ENCODE results near the gene DYNC1H1.

DYNC1H1 gene

GRCh38 chr14:102026934-102027333, 62.6 kb downstream of the DYNC1H1 start:
- no peak overlapping the region for H3K9ac ChIP-seq (ENCODE audit: low read length in 5 of 5)
- no peak overlapping the region for H3K4me3 ChIP-seq (ENCODE audit: low read depth in 1 of 5, low read length in 5 of 5)
- H3K9me3 ChIP-seq (ENCODE audit: control insufficient read depth in 5 of 5, low read length in 5 of 5) = no peaks in the 10 kb centered on the region
- peaks cover 26 to 94% (median 83%) of the 10 kb centered on the region in 5 donors for H3K36me3 ChIP-seq (ENCODE audit: control insufficient read depth in 5 of 5, insufficient read depth in 5 of 5, low read length in 5 of 5)
- no peaks in the 10 kb centered on the region for H3K27me3 ChIP-seq (ENCODE audit: control insufficient read depth in 5 of 5, insufficient read depth in 4 of 5, low read length in 5 of 5)
- H3K4me1 ChIP-seq (ENCODE audit: control insufficient read depth in 5 of 5, insufficient read depth in 5 of 5, low read length in 5 of 5) = peaks cover 7 to 20% (median 17%) of the 10 kb centered on the region in 5 donors
- H3K27ac ChIP-seq (ENCODE audit: low read depth, low read length) = no peak overlapping the region

- H3K9ac ChIP-seq (ENCODE audit: low read length in 5 of 5) = no peak overlapping the region
- peak overlapping the region; percentile 73 for H3K27ac ChIP-seq (ENCODE audit: low read depth, low read length)
- H3K4me3 ChIP-seq (ENCODE audit: low read depth in 1 of 5, low read length in 5 of 5) = no peak overlapping the region
- H3K36me3 ChIP-seq (ENCODE audit: control insufficient read depth in 5 of 5, insufficient read depth in 5 of 5, low read length in 5 of 5) = peaks cover 26 to 97% (median 86%) of the 10 kb centered on the region in 5 donors
- H3K27me3 ChIP-seq (ENCODE audit: control insufficient read depth in 5 of 5, insufficient read depth in 4 of 5, low read length in 5 of 5) = no peaks in the 10 kb centered on the region
- no peaks in the 10 kb centered on the region for H3K9me3 ChIP-seq (ENCODE audit: control insufficient read depth in 5 of 5, low read length in 5 of 5)
- H3K4me1 ChIP-seq (ENCODE audit: control insufficient read depth in 5 of 5, insufficient read depth in 5 of 5, low read length in 5 of 5) = peaks cover 7 to 20% (median 17%) of the 10 kb centered on the region in 5 donors
Measured at GRCh38 chr14:102027951-102028350, 63.6 kb downstream of the DYNC1H1 start.

GRCh38 chr14:102028733-102029132, 64.4 kb downstream of the DYNC1H1 start:
- Histone ChIP-seq H3K27ac (ENCODE audit: low read depth, low read length) (peak overlapping the region; percentile 73), H3K9ac (ENCODE audit: low read length in 5 of 5) (peak overlapping the region in 1 of 5 donors; percentile 38), H3K9me3 (ENCODE audit: control insufficient read depth in 5 of 5, low read length in 5 of 5) (no peaks in the 10 kb centered on the region), H3K27me3 (ENCODE audit: control insufficient read depth in 5 of 5, insufficient read depth in 4 of 5, low read length in 5 of 5) (no peaks in the 10 kb centered on the region), H3K4me1 (ENCODE audit: control insufficient read depth in 5 of 5, insufficient read depth in 5 of 5, low read length in 5 of 5) (peaks cover 7 to 20% (median 17%) of the 10 kb centered on the region in 5 donors), H3K36me3 (ENCODE audit: control insufficient read depth in 5 of 5, insufficient read depth in 5 of 5, low read length in 5 of 5) (peaks cover 26 to 97% (median 87%) of the 10 kb centered on the region in 5 donors), H3K4me3 (ENCODE audit: low read depth in 1 of 5, low read length in 5 of 5) (no peak overlapping the region)

DNA sequence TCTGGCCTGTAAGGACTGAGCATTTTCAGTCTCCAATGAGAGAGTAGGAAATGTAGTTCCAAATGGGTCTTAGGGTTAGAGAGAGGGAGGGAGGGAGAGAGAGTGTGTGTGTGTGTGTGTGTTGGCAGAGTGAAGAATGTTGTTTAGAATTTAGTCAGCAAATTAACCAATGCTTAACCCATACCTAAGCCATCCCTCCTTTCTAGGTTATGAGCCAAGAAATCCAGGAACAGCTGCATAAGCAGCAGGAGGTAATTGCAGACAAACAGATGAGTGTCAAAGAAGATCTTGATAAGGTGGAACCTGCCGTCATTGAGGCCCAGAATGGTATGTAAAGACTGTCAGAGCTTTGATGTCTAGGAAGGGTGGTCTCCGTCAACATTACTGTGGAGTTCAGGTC, 65.6 kb downstream of the DYNC1H1 start:
- Histone ChIP-seq H3K9ac (ENCODE audit: low read length in 5 of 5) (no peak overlapping the region), H3K4me1 (ENCODE audit: control insufficient read depth in 5 of 5, insufficient read depth in 5 of 5, low read length in 5 of 5) (peaks cover 7 to 25% (median 17%) of the 10 kb centered on the region in 5 donors), H3K9me3 (ENCODE audit: control insufficient read depth in 5 of 5, low read length in 5 of 5) (no peaks in the 10 kb centered on the region), H3K4me3 (ENCODE audit: low read depth in 1 of 5, low read length in 5 of 5) (no peak overlapping the region), H3K36me3 (ENCODE audit: control insufficient read depth in 5 of 5, insufficient read depth in 5 of 5, low read length in 5 of 5) (peaks cover 22 to 96% (median 89%) of the 10 kb centered on the region in 5 donors), H3K27me3 (ENCODE audit: control insufficient read depth in 5 of 5, insufficient read depth in 4 of 5, low read length in 5 of 5) (no peaks in the 10 kb centered on the region), H3K27ac (ENCODE audit: low read depth, low read length) (no peak overlapping the region)

- Histone ChIP-seq H3K27ac (ENCODE audit: low read depth, low read length) (no peak overlapping the region), H3K27me3 (ENCODE audit: control insufficient read depth in 5 of 5, insufficient read depth in 4 of 5, low read length in 5 of 5) (no peaks in the 10 kb centered on the region), H3K36me3 (ENCODE audit: control insufficient read depth in 5 of 5, insufficient read depth in 5 of 5, low read length in 5 of 5) (peaks cover 23 to 98% (median 90%) of the 10 kb centered on the region in 5 donors), H3K4me1 (ENCODE audit: control insufficient read depth in 5 of 5, insufficient read depth in 5 of 5, low read length in 5 of 5) (peaks cover 7 to 25% (median 17%) of the 10 kb centered on the region in 5 donors), H3K9ac (ENCODE audit: low read length in 5 of 5) (no peak overlapping the region), H3K9me3 (ENCODE audit: control insufficient read depth in 5 of 5, low read length in 5 of 5) (no peaks in the 10 kb centered on the region), H3K4me3 (ENCODE audit: low read depth in 1 of 5, low read length in 5 of 5) (no peak overlapping the region)
Measured at GRCh38 chr14:102033241-102033640, 68.9 kb downstream of the DYNC1H1 start.

GRCh38 chr14:102034301-102034700, 69.9 kb downstream of the DYNC1H1 start:
- no peak overlapping the region for H3K4me3 ChIP-seq (ENCODE audit: low read depth in 1 of 5, low read length in 5 of 5)
- H3K36me3 ChIP-seq (ENCODE audit: control insufficient read depth in 5 of 5, insufficient read depth in 5 of 5, low read length in 5 of 5) = peaks cover 25 to 98% (median 90%) of the 10 kb centered on the region in 5 donors
- H3K9me3 ChIP-seq (ENCODE audit: control insufficient read depth in 5 of 5, low read length in 5 of 5) = no peaks in the 10 kb centered on the region
- H3K4me1 ChIP-seq (ENCODE audit: control insufficient read depth in 5 of 5, insufficient read depth in 5 of 5, low read length in 5 of 5) = peaks cover 0 to 14% (median 8%) of the 10 kb centered on the region in 5 donors
- H3K9ac ChIP-seq (ENCODE audit: low read length in 5 of 5) = no peak overlapping the region
- no peak overlapping the region for H3K27ac ChIP-seq (ENCODE audit: low read depth, low read length)
- H3K27me3 ChIP-seq (ENCODE audit: control insufficient read depth in 5 of 5, insufficient read depth in 4 of 5, low read length in 5 of 5) = no peaks in the 10 kb centered on the region

DNA sequence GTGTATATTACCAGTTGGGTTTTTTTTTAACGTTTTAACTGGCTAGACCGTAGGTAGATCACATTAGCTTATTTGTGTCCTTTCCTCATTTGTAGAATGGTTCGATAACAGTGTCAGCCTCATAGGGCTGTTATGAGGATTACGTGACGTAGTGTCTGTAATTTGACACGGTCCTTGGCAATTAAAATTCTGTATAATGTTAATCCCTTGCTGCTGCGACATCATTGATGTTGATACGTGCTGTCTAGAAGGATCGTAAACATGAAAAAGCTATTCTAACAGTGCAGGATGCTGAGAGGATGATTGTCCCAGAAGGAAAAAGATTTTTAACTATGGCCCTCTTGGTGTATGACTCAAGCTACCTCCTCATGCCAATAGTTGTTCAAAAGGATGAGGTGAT, 71.5 kb downstream of the DYNC1H1 start:
- Histone ChIP-seq H3K4me3 (ENCODE audit: low read depth in 1 of 5, low read length in 5 of 5) (no peak overlapping the region), H3K9me3 (ENCODE audit: control insufficient read depth in 5 of 5, low read length in 5 of 5) (no peaks in the 10 kb centered on the region), H3K27me3 (ENCODE audit: control insufficient read depth in 5 of 5, insufficient read depth in 4 of 5, low read length in 5 of 5) (no peaks in the 10 kb centered on the region), H3K4me1 (ENCODE audit: control insufficient read depth in 5 of 5, insufficient read depth in 5 of 5, low read length in 5 of 5) (peaks cover 0 to 5% (median 3%) of the 10 kb centered on the region in 5 donors), H3K36me3 (ENCODE audit: control insufficient read depth in 5 of 5, insufficient read depth in 5 of 5, low read length in 5 of 5) (peaks cover 15 to 98% (median 89%) of the 10 kb centered on the region in 5 donors), H3K9ac (ENCODE audit: low read length in 5 of 5) (no peak overlapping the region), H3K27ac (ENCODE audit: low read depth, low read length) (no peak overlapping the region)

GRCh38 chr14:102037686-102038085, 73.3 kb downstream of the DYNC1H1 start:
- H3K4me3 ChIP-seq (ENCODE audit: low read depth in 1 of 5, low read length in 5 of 5) = no peak overlapping the region
- H3K9ac ChIP-seq (ENCODE audit: low read length in 5 of 5) = no peak overlapping the region
- peaks cover 15 to 99% (median 92%) of the 10 kb centered on the region in 5 donors for H3K36me3 ChIP-seq (ENCODE audit: control insufficient read depth in 5 of 5, insufficient read depth in 5 of 5, low read length in 5 of 5)
- no peak overlapping the region for H3K27ac ChIP-seq (ENCODE audit: low read depth, low read length)
- no peaks in the 10 kb centered on the region for H3K9me3 ChIP-seq (ENCODE audit: control insufficient read depth in 5 of 5, low read length in 5 of 5)
- peaks cover 0 to 5% (median 3%) of the 10 kb centered on the region in 5 donors for H3K4me1 ChIP-seq (ENCODE audit: control insufficient read depth in 5 of 5, insufficient read depth in 5 of 5, low read length in 5 of 5)
- H3K27me3 ChIP-seq (ENCODE audit: control insufficient read depth in 5 of 5, insufficient read depth in 4 of 5, low read length in 5 of 5) = no peaks in the 10 kb centered on the region

DNA sequence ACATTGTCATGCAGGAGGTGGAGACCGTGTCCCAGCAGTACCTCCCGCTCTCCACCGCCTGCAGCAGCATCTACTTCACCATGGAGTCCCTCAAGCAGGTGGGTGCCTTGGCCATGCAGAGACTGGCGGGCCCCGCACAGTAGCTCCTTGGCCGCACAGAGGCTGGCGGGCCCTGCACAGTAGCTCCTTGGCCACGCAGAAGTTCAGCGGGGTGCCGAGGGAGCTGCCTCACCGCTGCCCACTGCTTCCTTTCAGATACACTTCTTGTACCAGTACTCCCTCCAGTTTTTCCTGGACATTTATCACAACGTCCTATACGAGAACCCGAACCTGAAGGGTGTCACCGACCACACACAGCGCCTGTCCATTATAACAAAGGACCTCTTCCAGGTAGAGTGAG, 74.8 kb downstream of the DYNC1H1 start:
- Histone ChIP-seq H3K36me3 (ENCODE audit: control insufficient read depth in 5 of 5, insufficient read depth in 5 of 5, low read length in 5 of 5) (peaks cover 15 to 99% (median 90%) of the 10 kb centered on the region in 5 donors), H3K4me3 (ENCODE audit: low read depth in 1 of 5, low read length in 5 of 5) (no peak overlapping the region), H3K27me3 (ENCODE audit: control insufficient read depth in 5 of 5, insufficient read depth in 4 of 5, low read length in 5 of 5) (no peaks in the 10 kb centered on the region), H3K9me3 (ENCODE audit: control insufficient read depth in 5 of 5, low read length in 5 of 5) (no peaks in the 10 kb centered on the region), H3K27ac (ENCODE audit: low read depth, low read length) (no peak overlapping the region), H3K9ac (ENCODE audit: low read length in 5 of 5) (no peak overlapping the region), H3K4me1 (ENCODE audit: control insufficient read depth in 5 of 5, insufficient read depth in 5 of 5, low read length in 5 of 5) (peaks cover 0 to 11% (median 2%) of the 10 kb centered on the region in 5 donors)

GRCh38 chr14:102040153-102040552, 75.8 kb downstream of the DYNC1H1 start:
- Histone ChIP-seq H3K27ac (ENCODE audit: low read depth, low read length) (no peak overlapping the region), H3K9me3 (ENCODE audit: control insufficient read depth in 5 of 5, low read length in 5 of 5) (no peaks in the 10 kb centered on the region), H3K36me3 (ENCODE audit: control insufficient read depth in 5 of 5, insufficient read depth in 5 of 5, low read length in 5 of 5) (peaks cover 15 to 100% (median 91%) of the 10 kb centered on the region in 5 donors), H3K9ac (ENCODE audit: low read length in 5 of 5) (no peak overlapping the region), H3K4me3 (ENCODE audit: low read depth in 1 of 5, low read length in 5 of 5) (no peak overlapping the region), H3K4me1 (ENCODE audit: control insufficient read depth in 5 of 5, insufficient read depth in 5 of 5, low read length in 5 of 5) (peaks cover 0 to 16% (median 5%) of the 10 kb centered on the region in 5 donors), H3K27me3 (ENCODE audit: control insufficient read depth in 5 of 5, insufficient read depth in 4 of 5, low read length in 5 of 5) (no peaks in the 10 kb centered on the region)
